ENCODE measurements around the gene ANKRD24.
A peak's percentile ranks its signal among the peaks of the same experiment; 100 is the strongest.
"Not testable (repeated sequence)": the region's sequence is repeated elsewhere in the genome, so short reads cannot be mapped to it uniquely, and the experiment has no call there.

ANKRD24 gene

DNA sequence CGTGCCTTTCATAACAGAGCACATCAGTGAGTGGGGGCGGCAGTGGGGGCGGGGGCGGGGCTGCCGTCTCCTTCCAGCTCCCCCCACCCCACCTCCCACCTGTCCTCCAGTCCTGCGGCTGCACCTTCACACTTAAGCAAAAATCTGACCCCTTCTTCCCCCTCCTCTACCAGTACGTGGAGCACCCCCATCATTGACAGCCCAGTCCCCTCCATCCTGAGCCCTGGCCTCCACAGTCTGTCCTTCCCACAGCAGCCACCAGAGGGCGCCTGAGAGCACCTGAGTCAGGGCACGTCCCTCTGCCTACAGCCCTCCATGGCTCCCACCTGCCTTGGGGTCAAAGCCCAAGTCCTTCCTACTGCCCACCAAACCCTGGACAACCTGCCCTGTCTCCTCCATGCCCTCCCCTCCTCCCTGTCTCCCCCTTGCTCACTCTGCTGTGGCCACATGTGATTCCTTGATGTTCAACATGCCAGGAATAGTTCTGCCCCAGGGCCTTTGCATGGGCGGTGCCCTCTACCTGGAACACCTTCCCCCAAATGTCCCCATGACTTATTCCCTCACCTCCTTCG lies 50.9 kb downstream of the ANKRD24 start:
- DNase-seq = peak; percentile 46

DNA sequence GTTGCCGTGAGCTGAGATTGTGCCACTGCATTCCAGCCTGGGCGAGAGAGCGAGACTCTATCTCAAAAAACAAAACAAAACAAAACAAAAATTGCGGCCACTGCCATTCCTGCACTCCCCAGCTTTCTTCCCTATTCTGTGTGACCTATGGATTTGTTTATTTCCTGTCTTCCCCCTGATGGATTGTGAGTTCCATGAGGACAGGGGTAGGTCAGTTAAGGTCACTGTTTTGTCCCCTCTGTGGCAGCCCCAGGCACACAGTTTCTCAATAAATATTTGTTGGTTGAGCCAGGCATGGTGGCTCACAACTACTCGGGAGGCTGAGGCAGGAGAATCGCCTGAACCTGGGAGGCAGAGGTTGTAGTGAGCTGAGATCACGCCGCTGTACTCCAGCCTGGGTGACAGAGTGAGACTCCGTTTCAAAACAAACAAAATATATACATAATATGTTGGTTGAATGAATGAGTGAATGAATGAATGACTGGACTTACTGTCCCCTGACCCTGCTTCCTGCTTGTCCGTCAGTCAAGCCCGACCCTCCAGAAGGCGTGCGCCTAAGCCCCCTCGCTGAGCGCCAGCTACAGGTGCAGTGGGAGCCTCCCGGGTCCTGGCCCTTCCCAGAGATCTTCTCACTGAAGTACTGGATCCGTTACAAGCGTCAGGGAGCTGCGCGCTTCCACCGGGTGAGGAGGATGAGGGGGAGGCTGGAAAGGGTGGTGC lies 51.8 kb downstream of the ANKRD24 start:
- no peak for DNase-seq

DNA sequence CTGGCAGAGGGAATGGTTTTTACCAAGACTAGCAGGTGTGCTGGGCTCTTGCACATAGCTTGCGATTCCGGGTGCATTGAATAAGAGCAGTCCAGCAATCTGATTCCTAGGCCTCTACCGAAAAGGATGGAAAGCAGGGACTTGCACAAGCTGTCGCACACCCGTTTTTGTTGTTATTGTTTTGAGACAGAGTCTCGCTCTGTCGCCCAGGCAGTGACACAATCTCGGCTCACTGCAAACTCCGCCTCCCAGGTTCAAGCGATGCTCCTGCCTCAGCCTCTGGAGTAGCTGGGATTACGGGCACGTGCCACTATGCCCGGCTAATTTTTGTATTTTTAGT lies 52.3 kb downstream of the ANKRD24 start:
- DNase-seq = no peak

DNA sequence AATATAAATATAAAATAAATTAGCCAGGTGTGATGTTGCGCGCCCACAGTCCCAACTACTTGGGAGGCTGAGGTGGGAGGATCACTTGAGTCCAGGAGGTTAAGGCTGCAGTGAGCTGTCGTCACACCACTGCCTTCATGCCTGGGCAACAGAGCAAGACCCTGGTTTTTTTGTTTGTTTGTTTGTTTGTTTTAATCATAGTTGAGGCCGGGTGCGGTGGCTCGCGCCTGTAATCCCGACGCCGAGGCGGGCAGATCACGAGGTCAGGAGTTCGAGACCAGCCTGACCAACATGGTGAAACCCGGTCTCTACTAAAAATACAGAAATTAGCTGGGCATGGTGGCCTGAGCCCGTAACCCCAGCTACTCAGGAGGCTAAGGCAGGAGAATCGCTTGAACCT lies 55.0 kb downstream of the ANKRD24 start:
- DNase-seq = not testable (repeated sequence)

DNA sequence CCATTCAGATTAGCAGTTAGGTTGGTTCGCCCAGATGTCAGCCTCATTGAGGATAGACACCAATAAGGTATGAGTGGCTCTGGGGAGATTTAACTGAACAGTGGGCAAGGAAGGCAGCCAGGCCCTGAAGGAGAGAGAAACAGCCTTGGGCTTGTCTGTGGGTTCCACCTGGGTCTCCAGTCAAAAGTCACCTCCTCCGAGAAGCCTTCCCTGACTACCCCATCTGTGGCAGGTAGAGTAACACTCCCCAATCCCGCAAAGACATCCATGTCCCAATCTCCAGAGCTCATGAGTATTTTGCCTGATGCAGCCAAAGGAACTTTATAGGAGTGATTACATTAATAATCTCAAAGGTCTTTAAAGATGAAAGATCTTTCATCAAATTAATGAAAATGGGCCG lies 56.3 kb downstream of the ANKRD24 start:
- no peak for DNase-seq

DNA sequence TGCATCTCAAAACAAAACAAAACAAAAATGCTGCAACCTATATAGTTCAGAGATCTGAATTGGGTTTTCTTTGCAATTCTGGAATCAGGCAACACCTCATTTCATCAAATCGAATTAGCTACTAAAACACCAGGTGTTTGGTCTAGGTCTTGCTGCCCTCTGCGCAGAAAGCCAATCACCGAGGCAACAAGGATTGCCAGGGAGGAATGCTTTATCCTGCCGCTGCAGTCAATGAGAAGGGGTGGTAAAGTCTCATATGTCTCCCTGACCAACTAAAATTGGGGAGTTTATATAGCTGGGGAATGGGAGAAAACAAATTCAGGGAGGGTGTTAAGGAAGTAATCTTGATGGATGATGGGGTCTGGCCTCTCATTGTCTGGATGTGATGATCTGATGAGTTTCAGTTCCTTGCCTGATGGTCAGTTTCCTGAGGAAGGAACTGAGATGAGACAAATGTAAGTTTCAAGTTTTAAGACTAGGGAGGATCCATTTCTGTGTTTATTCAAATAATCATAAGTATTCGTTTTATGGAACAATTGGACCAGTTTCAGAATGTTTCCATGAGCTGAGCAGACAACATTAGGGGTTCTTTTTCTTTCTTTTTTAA lies 59.4 kb downstream of the ANKRD24 start:
- DNase-seq = no peak

DNA sequence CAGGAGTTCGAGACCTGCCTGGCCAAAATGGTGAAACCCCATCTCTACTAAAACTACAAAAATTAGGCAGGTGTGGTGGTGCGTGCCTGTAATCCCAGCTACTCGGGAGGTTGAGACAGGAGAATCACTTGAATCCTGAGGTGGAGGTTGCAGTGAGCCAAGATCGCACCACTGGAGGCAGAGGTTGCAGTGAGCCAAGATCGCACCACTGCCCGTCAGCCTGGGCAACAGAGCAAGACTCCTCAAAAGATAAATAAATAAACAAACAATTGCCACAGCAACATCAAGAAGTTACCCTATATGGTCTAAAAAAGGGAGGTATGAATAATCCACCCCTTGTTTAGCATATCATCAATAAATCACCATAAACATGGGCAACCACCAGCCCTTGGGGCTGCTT lies 63.4 kb downstream of the ANKRD24 start:
- DNase-seq = not testable (repeated sequence)

DNA sequence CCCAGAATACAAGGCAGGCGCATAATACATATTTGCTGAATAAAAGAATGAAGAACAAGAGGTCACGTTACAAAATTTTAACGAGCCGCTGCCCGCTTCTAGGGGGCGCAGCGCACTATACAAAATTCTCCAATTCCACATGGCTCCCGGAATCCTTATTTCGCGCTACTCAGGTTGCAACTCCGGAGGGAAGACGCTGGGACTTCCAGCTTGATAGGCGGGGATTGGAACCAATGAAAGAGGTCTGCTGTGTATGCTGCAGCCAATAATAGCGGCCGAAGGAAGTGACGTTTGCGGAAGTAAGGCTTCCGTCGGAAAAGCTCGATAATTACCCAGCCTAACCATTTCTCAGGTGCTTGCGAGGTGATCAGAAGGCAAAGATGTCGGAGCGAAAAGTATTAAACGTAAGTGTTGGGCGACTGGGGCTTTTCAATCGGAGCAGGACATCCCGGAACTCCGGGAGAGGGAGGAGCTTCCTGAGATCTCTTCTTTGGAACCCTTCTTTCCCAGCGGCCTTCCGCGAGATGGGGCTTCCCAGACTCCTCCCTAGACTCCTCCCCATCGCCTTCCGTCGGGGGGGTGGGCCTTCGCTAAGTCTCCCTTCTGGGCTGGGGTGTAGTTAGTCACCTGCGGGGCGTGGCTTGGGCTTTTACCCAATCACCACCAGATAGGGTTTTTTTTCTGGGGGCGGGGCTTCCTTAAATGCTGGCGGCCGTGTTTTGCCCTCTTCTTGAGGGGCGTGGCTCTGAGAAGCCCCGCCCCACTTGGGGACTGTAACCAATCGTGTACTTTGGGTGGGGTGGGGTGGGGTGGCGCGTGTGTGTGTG lies 64.5 kb downstream of the ANKRD24 start, which contains the start of gene YJU2:
TSS of gene YJU2 (plus strand) at position 314 of the 827 bp plus-strand sequence. CDS start at position 381, 67 bp downstream.
- peak; percentile 96 for DNase-seq

DNA sequence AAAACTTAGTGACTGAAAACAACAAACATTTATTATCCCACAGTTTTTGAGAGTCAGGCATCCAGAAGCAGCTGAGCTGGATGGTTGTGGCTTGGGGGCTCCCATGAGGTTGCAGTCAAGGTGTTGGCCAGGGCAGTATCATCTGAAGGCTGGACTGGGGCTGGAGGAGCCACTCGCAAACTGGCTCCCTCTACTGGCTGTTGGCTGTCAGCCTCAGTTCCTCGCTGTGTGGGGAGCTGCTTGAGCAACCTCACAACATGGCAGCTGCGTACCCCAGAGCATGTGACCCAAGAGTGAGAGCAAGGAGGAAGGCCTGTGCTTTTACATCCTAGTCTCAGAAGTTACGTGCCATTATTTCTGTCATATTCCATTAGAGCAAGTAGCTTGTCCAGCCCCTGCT lies 74.1 kb downstream of the ANKRD24 start:
- no peak for DNase-seq

DNA sequence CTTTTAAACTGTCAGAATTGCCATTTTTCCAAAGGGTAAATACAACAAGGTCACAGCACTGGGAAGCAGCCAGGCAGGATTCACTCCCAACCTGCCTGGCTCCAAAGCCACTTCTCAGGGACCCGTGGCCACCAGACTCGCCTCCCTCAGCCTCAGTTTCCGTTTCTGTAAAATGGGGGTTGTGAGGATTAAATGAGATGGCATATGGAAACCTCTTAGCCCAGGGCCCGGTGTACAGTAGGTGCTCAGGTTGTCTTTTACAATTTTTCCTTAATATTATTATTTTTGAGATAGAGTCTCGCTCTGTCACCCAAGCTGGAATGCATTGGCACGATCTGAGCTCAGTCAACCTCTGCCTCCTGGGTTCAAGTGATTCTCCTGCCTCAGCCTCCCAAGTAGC lies 74.5 kb downstream of the ANKRD24 start:
- DNase-seq = no peak

DNA sequence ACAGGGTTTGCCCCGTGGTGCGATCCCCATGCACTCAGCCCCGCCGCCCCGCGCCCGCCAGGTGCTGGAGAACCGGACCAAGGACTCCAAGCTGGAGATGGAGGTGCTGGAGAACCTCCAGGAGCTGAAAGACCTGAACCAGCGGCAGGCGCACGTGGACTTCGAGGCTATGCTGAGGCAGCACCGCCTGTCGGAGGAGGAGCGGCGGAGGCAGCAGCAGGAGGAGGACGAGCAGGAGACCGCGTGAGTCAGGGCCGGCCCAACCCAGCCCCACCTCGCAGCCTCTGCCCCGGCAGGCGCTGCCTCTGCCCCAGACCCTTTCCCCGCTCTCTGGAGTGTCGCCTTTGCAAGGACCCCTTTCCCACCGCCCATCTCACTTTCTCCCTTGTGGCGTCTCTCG lies 75.7 kb downstream of the ANKRD24 start:
- DNase-seq = no peak

DNA sequence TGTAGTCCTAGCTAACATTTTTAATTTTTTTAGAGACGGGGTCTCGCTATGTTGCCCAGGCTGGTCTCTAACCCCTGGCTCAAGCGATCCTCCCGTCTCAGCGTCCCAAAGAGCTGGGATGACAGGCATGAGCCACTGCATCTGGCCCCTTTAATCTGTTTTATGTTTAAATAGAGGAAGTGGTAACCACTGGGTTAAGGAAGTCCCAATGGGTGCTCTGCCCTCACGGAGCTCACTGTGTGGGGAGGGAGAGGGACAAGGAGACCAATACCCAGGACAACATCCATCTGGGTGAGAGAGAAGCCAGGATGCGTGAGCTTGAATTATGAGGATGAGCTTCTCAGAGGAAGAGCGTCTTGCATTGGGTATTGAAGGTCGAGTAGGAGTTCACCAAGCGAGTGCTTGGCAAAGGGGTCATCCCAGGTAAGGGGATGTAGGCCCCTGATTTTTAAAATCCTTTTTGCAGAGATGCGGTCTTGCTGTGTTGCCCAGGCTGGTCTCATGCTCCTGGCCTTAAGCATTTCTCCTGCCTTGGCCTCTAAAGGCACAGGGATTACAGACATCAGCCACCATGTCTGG lies 78.2 kb downstream of the ANKRD24 start:
- DNase-seq = no peak

DNA sequence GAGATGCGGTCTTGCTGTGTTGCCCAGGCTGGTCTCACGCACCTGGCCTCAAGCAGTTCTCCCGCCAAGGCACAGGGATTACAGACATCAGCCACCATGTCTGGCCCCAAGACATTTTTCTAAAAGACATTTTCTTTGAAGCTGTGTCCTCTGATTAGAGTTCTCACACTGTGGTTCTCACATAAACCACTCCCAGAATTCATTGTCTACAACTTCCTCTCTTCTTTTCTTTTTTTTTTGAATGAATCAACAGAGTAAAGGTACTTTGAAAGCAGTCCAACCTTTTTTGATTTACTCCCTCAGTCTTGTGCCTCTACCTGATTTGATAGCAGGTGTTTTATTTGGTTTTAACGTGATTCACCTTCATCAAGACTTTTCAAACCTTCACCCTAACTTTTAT lies 82.3 kb downstream of the ANKRD24 start:
- DNase-seq = no peak

DNA sequence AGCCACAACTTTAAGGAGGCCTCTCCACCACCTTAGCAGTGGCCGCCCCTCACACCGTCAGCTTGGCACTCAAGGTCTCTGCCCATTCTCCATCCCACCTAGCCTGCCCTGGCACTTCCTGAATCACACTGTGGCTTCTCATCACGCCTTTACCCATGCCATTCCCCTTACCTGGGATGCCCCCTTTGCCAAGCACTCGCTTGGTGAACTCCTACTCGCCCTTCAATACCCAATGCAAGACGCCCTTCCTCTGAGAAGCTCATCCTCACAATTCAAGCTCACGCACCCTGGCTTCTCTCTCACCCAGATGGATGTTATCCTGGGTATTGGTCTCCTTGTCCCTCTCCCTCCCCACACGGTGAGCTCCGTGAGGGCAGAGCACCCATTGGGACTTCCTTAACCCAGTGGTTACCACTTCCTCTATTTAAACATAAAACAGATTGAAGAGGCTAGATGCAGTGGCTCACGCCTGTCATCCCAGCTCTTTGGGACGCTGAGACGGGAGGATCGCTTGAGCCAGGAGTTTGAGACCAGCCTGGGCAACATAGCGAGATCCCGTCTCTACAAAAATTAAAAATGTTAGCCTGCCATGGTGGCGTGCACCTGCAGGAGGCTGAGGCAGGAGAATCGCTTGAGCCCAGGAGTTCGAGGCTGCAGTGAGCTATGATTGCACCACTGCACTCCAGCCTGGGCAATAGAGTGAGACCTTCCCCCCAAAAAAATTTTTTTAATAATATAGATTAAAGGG lies 83.9 kb downstream of the ANKRD24 start:
- no peak for DNase-seq

DNA sequence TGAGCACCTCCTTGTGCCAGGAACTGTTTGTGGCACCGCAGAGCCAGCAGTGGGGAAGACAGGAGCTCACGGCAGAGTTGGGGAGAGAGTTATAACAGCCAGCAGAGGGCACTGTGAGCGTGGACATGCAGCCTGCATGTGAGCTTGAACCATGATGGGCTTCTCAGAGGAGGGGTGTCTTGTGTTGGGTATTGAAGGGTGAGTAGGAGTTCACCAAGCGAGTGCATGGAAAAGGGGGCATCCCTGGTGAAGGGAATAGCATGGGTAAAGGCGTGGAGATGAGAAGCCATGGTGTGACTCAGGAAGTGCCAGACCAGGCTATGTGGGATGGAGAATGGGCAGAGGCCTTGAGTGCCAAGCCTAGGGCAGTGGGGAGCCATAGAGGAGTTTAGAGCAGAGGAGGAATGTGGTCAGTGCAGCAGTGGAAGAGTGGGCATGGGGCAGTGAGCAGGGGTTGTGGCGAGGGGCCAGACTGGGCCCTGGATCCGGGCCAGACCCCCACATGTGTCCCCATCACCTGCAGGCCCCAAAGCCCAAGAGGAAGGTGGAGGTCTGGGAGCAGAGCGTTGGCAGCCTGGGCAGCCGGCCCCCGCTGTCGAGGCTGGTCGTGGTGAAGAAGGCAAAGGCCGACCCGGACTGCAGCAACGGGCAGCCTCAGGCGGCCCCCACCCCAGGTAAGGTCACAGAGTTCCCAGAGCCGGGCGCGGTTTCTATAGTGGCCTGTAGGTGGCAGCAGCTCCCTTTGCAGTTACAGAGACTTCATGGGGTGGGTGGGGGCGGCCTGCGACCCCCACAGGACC lies 84.8 kb downstream of the ANKRD24 start:
- peak; percentile 48 for DNase-seq

DNA sequence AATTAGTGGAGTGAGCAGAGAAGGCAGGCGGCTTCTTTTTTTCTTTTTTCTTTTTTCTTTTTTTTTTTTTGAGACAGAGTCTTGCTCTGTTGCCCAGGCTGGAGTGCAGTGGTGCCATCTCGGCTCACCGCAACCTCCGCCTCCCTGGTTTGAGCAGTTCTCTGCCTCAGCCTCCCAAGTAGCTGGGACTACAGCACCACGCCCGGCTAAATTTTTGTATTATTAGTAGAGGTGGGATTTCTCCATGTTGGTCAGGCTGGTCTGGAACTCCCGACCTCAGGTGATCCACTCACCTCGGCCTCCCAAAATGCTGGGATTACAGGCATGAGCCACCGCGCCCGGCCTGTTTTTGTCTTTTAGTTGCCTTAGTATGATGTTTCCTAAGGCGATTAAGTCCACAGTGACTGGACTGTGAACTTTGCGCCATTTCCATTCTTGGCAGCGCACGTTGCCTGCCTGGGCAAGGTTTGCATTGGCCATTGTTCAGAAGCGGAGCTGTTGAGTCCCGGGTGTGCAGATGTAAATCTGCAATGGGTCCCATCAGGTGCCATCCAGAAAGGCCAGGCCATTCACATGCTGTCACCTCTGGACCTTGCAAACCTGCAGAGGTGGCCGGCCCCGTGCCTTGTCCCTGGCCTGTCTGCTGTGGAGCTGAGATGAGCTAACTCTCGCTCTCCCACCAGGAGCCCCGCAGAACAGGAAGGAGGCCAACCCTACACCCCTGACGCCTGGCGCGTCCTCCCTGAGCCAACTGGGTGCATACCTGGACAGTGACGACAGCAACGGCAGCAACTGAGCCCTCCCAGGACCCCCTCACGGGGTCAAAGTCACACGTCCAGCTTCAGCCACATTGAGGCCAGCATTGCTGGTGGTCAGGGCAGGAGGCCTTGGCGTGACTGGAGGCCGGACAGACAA lies 85.7 kb downstream of the ANKRD24 start:
- DNase-seq = no peak

DNA sequence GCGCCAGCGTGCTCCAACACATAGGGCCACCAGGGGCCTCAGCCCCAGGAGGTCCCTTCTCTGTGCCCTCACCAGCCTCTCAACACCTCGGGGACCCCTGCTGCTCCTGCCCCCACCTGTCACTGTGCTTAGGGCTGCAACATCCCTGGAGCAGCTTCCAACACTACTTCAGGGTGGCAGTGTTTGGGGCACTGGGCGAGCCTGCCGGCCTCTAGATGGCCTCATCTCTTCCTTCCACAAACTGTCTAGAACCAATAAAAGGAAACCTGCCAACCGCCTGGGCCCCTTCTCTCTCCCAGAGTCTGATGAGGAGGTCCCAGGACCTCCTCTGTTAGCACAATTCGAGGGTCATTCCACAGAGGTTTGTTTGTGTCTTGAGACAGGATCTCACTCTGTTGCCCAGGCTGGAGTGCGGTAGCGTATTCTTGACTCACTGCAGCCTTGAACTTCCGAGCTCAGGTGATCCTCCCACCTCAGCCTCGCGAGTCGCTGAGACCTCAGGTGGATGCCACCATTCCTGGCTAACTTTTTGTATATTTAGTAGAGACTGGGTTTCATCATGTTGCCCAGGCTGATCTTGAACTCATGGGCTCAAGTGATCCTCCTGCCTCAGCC lies 86.4 kb downstream of the ANKRD24 start:
- DNase-seq = no peak

DNA sequence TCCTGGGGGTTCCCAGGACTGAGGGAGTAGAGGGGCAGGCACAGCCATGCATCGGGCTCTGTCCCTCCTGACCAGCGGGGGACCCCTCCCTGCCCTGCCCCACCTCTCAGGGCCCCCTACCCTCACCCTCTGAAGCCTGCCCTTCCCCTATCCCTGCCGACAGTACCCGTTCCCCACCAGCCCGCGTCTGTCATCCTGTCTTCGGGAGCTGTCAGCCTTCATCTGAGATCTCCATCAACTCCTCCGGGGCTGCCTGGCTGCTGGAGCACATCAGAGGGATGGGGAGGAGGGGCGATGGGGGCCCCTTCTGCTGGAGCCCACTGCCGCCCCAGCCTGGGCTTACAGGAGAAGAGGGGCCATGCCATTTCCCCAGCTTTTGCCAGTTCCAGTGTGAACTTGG lies 90.4 kb downstream of the ANKRD24 start:
- no peak for DNase-seq

DNA sequence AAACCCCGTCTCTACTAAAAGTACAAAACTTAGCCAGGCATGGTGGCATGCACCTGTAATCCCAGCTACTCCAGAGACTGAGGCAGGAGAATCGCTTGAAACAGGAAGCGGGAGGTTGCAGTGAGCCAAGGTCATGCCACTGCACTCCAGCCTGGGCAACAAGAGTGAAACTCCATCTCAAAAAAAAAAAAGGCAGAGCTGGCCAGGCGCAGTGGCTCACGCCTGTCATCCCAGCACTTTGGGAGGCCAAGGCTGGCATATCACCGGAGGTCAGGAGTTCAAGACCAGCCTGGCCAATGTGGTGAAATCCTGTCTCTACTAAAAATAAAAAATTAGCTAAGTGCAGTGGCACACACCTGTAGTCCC lies 91.8 kb downstream of the ANKRD24 start:
- DNase-seq = not testable (repeated sequence)

All from activated CD4-positive, alpha-beta T cell treated with anti-CD3 and anti-CD28 coated beads for 1 hour (primary cell).